Daoy (cell line): Measurements from ENCODE around the gene RYK. TPM values are rescaled to one million over a fixed set of nuclear protein-coding genes. Genes with fewer than 3 reads are reported as not detected.

Experiments used
- DNase-seq: peaks from one replicate; pipeline ENCODE4 v3.0.0-alpha.2; 2015; ENCODE audit warnings: low read depth
- total RNA-seq: library from RNA; depleted of rRNA; stranded (reverse); fragments of >200 nt; shearing (Covaris generic); gene quantifications from 2 replicates; pipeline ENCODE4 v1.2.3, GENCODE V29; 2014; rRNA removed

RYK gene
- total RNA-seq, 1 experiment from 2014 or later, result 86.1 TPM

GRCh38 chr3:134149286-134149685 is 101.4 kb downstream of the RYK start:
- no peak for DNase-seq

GRCh38 chr3:134148534-134148933 is 102.1 kb downstream of the RYK start:
- no peak for DNase-seq

GRCh38 chr3:134147411-134147810 is 103.2 kb downstream of the RYK start:
- no peak for DNase-seq

- no peak for DNase-seq
Observed at GRCh38 chr3:134146666-134147065, 104.0 kb downstream of the RYK start.

GRCh38 chr3:134145183-134145582 is 105.5 kb downstream of the RYK start:
- no peak for DNase-seq

GRCh38 chr3:134144694-134145093 is 106.0 kb downstream of the RYK start:
- no peak for DNase-seq

GRCh38 chr3:134143828-134144401 is 106.7 kb downstream of the RYK start:
- DNase-seq, result no peak

GRCh38 chr3:134136604-134137003 is 114.1 kb downstream of the RYK start:
- DNase-seq, result no peak

- no peak for DNase-seq
Observed at GRCh38 chr3:134134698-134135415, 115.8 kb downstream of the RYK start.

GRCh38 chr3:134134240-134134639 is 116.4 kb downstream of the RYK start:
- DNase-seq, result no peak

GRCh38 chr3:134132961-134133360 is 117.7 kb downstream of the RYK start:
- no peak for DNase-seq

- DNase-seq, result no peak
Observed at GRCh38 chr3:134126153-134126552, 124.5 kb downstream of the RYK start.

GRCh38 chr3:134114726-134115125 is 135.9 kb downstream of the RYK start:
- no peak for DNase-seq

GRCh38 chr3:134111616-134112015 is 139.0 kb downstream of the RYK start:
- no peak for DNase-seq

- no peak for DNase-seq
Observed at GRCh38 chr3:134110963-134111362, 139.7 kb downstream of the RYK start.

Other genes starting within 250 kb of the RYK start
- gene SLCO2A1, start 220.9 kb downstream of the RYK start, total RNA-seq, result 1.4 and 4.8 TPM in 2 replicates
- gene AMOTL2, start 123.6 kb upstream of the RYK start, total RNA-seq, result 99.8 and 102 TPM in 2 replicates
- 59.1 and 72.6 TPM in 2 replicates for gene ANAPC13, start 235.1 kb upstream of the RYK start, total RNA-seq
- 27.7 and 32.6 TPM in 2 replicates for gene CEP63, start 235.2 kb upstream of the RYK start, total RNA-seq